Fibroblast of lung (primary cell): ENCODE data around the gene SUCO.

Experiments used
- EZH2 ChIP-seq: IDR thresholded peaks from 2 replicates; pipeline ENCODE4 v1.5.1; 2012; ENCODE audit warnings: low read length, control low read depth, mild to moderate bottlenecking; ENCODE audit errors: missing control alignments
- TF ChIP-seq, protein P1 (sequence below), 2 donors: IDR thresholded peaks in 1 of 2; conservative IDR thresholded peaks in 1 of 2; 1 replicate in 1 of 2; 2 replicates in 1 of 2; pipeline ENCODE4 v1.5.1; 2011 to 2012; ENCODE audit warnings: low read length in 2 of 2, control low read depth in 1 of 2, inconsistent platforms in 1 of 2, low read depth in 1 of 2, mild to moderate bottlenecking in 1 of 2

GRCh38 chr1:172585348-172585747 lies 52.4 kb downstream of the SUCO start:
- TF ChIP-seq, protein P1, sequence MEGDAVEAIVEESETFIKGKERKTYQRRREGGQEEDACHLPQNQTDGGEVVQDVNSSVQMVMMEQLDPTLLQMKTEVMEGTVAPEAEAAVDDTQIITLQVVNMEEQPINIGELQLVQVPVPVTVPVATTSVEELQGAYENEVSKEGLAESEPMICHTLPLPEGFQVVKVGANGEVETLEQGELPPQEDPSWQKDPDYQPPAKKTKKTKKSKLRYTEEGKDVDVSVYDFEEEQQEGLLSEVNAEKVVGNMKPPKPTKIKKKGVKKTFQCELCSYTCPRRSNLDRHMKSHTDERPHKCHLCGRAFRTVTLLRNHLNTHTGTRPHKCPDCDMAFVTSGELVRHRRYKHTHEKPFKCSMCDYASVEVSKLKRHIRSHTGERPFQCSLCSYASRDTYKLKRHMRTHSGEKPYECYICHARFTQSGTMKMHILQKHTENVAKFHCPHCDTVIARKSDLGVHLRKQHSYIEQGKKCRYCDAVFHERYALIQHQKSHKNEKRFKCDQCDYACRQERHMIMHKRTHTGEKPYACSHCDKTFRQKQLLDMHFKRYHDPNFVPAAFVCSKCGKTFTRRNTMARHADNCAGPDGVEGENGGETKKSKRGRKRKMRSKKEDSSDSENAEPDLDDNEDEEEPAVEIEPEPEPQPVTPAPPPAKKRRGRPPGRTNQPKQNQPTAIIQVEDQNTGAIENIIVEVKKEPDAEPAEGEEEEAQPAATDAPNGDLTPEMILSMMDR (conservative IDR thresholded peaks at IDR 0.05 in 1 of 2, IDR thresholded peaks at IDR 0.05 in 1 of 2; ENCODE audit: low read depth in 1 of 2, low read length in 2 of 2): no peak
- TF ChIP-seq EZH2: no peak
